Loucy (cell line): ENCODE results near the gene MYO3B.

Experiments used
- CTCF ChIP-seq: fragments of 200-600 bp; sonication (generic); conservative IDR thresholded peaks from 2 replicates; pipeline ENCODE4 v1.5.1; 2014; ENCODE audit warnings: mild to moderate bottlenecking, antibody characterized with exemption, low read length
- EZH2phosphoT487 ChIP-seq: fragments of 200-600 bp; IDR thresholded peaks from 2 replicates; pipeline ENCODE4 v1.6.1; 2018; ENCODE audit warnings: antibody characterized with exemption, mild to moderate bottlenecking, moderate library complexity, borderline replicate concordance

GRCh38 chr2:170247882-170248393, 70.0 kb downstream of the MYO3B start:
- no peak for TF ChIP-seq CTCF
- TF ChIP-seq EZH2phosphoT487, result no peak
